SH-SY5Y (cell line): ENCODE measurements around the gene MED13L.

Experiments used
- GATA2 ChIP-seq: IDR thresholded peaks from 2 replicates; pipeline ENCODE4 v1.6.1; 2011; ENCODE audit warnings: mild to moderate bottlenecking, low read depth, low read length
- GATA3 ChIP-seq: IDR thresholded peaks from 2 replicates; pipeline ENCODE4 v1.6.1; 2011; ENCODE audit warnings: low read depth, mild to moderate bottlenecking, low read length, moderate library complexity

DNA sequence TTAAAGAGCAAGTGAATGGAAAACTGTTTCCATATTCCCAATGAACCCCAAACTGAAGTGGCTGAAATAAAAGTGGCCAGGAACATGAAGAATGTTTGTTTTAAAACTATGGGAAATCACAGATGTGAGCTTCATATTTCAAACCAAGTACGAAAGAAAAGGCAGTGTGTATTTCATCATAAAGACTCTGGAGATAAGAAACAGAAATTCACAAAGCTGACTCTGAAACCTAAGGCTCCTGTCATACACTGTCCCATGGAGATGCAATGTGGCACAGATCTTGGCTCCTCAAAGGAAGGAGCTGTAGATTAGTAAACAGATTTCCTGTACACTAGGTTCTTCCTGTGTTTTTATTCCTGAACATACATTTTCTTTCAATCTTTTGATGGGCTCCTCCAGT lies 304.4 kb downstream of the MED13L start:
- no peak for TF ChIP-seq GATA2
- no peak for TF ChIP-seq GATA3
